ENCODE results near the gene APOA4.
A peak's percentile ranks its signal among the peaks of the same experiment; 100 is the strongest.

APOA4 gene

DNA sequence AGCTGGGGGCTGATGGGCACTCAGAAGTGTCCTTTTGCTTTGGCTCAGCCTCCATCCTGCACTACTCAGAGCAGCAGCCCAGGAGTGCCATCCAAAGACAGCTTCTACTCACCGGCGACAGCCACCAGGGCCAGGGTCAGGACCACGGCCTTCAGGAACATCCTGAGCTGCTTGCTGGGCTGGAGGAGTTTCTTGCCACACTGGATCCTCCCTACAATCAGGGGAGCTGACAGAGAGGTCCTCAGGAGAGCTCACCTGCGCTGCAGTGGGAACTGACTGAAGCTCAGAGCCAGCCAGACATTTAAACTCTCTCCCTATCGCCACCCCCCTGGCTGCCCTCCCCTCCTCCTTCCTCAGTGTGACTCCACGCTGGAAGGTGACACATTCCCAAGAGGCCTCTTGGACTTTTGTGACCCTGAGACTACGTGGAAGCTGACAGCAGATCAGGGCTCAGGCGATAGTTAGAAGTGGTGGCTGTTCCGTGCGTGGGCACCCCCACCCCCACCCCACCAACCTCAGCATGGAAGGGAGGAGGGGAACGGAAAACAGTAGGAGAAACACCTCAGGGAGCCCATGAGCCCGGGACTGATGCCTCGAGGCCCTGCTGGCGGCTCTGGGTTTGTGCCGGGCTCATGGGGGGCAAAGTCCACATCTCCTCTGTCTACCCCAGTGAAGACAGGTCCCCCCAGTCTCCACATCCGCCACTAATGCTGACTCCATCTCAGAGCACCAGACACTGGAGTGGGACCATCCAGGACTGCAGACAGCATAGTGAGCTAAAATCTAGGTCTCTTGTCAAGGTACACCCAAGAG is at the start of gene APOA4:
Gene APOA4, minus strand, starts transcription at position 274 of the 813 bp plus-strand sequence. Its CDS starts 113 bp downstream, at position 161.
- H3K27ac ChIP-seq = no peak within 1 kb of the TSS
- TF ChIP-seq ZFX (IDR thresholded peaks at IDR 0.05) = no peak
- TF ChIP-seq, protein P1, sequence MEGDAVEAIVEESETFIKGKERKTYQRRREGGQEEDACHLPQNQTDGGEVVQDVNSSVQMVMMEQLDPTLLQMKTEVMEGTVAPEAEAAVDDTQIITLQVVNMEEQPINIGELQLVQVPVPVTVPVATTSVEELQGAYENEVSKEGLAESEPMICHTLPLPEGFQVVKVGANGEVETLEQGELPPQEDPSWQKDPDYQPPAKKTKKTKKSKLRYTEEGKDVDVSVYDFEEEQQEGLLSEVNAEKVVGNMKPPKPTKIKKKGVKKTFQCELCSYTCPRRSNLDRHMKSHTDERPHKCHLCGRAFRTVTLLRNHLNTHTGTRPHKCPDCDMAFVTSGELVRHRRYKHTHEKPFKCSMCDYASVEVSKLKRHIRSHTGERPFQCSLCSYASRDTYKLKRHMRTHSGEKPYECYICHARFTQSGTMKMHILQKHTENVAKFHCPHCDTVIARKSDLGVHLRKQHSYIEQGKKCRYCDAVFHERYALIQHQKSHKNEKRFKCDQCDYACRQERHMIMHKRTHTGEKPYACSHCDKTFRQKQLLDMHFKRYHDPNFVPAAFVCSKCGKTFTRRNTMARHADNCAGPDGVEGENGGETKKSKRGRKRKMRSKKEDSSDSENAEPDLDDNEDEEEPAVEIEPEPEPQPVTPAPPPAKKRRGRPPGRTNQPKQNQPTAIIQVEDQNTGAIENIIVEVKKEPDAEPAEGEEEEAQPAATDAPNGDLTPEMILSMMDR (conservative IDR thresholded peaks at IDR 0.05) = no peak

DNA sequence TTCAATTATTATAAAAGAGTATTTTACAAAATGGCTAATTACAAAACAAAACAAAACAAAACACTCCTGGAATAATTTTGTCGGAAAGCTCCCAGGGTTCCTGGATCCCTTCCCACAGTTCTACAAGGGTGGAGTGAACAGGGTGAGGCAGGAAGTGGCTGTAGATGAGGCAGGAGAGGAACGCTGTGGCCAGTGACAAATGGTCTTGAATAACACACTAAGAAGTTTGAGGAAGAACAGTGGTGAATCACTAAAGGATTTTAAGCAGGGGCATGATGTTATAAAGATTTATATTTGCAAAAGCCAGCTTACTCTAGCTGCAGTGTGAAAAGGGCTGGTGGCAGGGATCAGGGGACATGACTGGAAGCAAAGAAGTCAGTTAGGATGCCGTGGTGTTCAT is 48.1 kb upstream of the APOA4 start:
- no peak for TF ChIP-seq ZFX (IDR thresholded peaks at IDR 0.05)
- TF ChIP-seq, protein P1 (conservative IDR thresholded peaks at IDR 0.05) = no peak
- H3K27ac ChIP-seq = no peak overlapping the region

- no peak for TF ChIP-seq ZFX (IDR thresholded peaks at IDR 0.05)
- TF ChIP-seq, protein P1 (conservative IDR thresholded peaks at IDR 0.05) = no peak
- H3K27ac ChIP-seq = peak overlapping the region; percentile 31
Measured at GRCh38 chr11:116870054-116870453, 47.0 kb upstream of the APOA4 start.

DNA sequence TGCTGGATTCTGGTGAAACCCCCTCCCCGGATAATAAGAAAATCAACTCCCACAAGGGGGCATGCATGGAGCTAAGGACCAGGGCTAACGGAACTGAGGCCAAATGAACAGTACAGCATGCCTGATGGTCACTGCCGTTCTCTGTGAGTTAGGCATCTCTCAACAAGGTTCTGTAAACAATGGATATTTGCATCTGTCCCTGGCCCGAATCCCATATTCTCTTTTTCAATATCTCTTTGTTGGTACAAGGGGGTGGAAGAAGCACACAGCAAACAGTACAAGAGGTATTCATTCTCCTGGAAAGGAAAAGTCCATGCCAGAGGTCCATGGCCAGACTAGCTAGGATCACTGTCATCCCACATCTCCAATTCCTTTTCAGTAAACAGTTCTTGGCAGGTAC is 46.5 kb upstream of the APOA4 start:
- H3K27ac ChIP-seq = peak overlapping the region; percentile 31; the same call in 1 of the 2 replicates
- no peak for TF ChIP-seq ZFX (IDR thresholded peaks at IDR 0.05)
- TF ChIP-seq, protein P1 (conservative IDR thresholded peaks at IDR 0.05) = peak; percentile 34

DNA sequence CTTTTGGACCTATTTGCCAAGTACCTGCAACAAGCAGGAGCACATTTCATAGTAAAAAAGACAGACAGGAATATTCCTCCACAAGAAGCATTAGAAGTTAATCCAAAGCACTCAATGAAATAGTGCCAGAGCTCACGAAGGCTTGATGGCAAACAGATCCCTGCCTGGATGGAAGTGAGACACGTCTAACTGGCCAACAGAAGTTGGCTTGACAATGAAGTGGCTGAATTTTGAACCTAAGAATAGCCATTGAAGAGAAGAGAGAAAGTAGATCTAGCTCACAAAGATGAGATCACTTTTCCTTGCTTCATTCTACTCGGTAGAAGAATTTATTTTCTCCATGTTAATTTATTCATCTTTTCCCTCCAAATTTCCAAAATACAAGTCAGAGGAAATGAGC is 45.0 kb upstream of the APOA4 start:
- no peak for TF ChIP-seq ZFX (IDR thresholded peaks at IDR 0.05)
- TF ChIP-seq, protein P1 (conservative IDR thresholded peaks at IDR 0.05) = no peak
- H3K27ac ChIP-seq = no peak overlapping the region

GRCh38 chr11:116867619-116868018 is 44.5 kb upstream of the APOA4 start:
- no peak overlapping the region for H3K27ac ChIP-seq
- no peak for TF ChIP-seq ZFX (IDR thresholded peaks at IDR 0.05)
- TF ChIP-seq, protein P1 (conservative IDR thresholded peaks at IDR 0.05) = no peak

DNA sequence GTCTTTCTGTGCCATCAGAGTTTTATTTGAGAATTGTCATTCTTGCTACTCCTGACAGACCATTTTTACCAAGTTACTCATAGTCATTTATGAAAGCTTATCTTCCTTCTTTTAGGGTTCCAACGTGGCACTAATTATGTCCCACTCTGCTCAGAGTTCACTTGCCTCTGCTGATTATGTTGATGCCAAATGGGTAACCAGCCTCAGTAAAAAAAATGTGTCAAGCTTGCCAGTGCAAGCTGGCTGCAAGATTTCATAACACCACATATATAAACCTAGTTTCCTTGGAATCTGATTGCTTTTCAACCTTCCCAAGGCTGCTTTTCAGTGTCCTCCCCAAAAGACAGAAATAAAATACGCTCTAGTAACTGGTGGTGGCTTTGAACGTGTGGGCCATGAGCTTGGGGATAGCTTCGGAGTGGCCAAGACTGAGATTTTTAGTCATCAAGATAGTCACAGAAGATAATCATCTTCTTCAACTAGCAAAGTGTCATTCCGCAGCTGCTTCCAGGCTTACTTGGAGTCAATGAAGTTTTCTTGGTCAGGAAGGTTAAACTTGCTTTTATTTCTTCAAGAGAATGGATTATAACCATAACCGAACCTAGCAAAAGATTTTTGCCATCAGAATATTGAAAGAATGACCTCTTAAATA is 43.8 kb upstream of the APOA4 start:
- no peak for TF ChIP-seq ZFX (IDR thresholded peaks at IDR 0.05)
- TF ChIP-seq, protein P1 (conservative IDR thresholded peaks at IDR 0.05) = no peak
- no peak overlapping the region for H3K27ac ChIP-seq
